ENCODE results near the gene MYLK2. TPM values are rescaled to one million over a fixed set of nuclear protein-coding genes. Genes with fewer than 3 reads are reported as not detected.

The MYLK2 gene
- under 1 TPM in 1 of 7 donors, not detected in 6; 0.08 TPM for total RNA-seq
- under 1 TPM; 0.20 to 0.35 TPM for polyA plus RNA-seq
- long read RNA-seq, donor 1: 0 reads
- long read RNA-seq, donor 2: 0 reads
- long read RNA-seq, donor 3: 0 reads

GRCh38 chr20:31819083-31819784 is at the start of gene MYLK2:
TSS of gene MYLK2 (plus strand) at chr20:31819356. CDS start at chr20:31819581, 225 bp downstream.
- Histone ChIP-seq H3K9me3 (no peaks in the 10 kb centered on the region), H3K27me3 (no peaks in the 10 kb centered on the region), H3K36me3 (no peaks in the 10 kb centered on the region), H3K27ac (no peak within 1 kb of the TSS), H3K4me3 (no peak within 1 kb of the TSS), H3K4me1 (ENCODE audit: insufficient read depth) (no peaks in the 10 kb centered on the region)
- TF ChIP-seq CTCF (IDR thresholded peaks at IDR 0.05) (no peak), EP300 (IDR thresholded peaks at IDR 0.05) (no peak), POLR2A (IDR thresholded peaks at IDR 0.05) (no peak)
- intact Hi-C loops (cut with DNase I): no loop called here
- no peak for DNase-seq
- WGBS, 3 donors: 50 to 60% (median 52%) methylated on average over 16 of the region's 16 CpGs

GRCh38 chr20:31769681-31770080 is 49.5 kb upstream of the MYLK2 start:
- no peaks in the 10 kb centered on the region for H3K9me3 ChIP-seq
- H3K4me1 ChIP-seq (ENCODE audit: insufficient read depth): peaks cover 4% of the 10 kb centered on the region
- no peak overlapping the region for H3K4me3 ChIP-seq
- no peak for DNase-seq
- WGBS, 3 donors: 49 to 78% (median 65%) methylated on average over 5 of the region's 5 CpGs
- intact Hi-C loops (cut with DNase I): no loop called here
- TF ChIP-seq EP300 (IDR thresholded peaks at IDR 0.05): no peak
- no peak for TF ChIP-seq POLR2A (IDR thresholded peaks at IDR 0.05)
- no peak for TF ChIP-seq CTCF (IDR thresholded peaks at IDR 0.05)
- no peaks in the 10 kb centered on the region for H3K27me3 ChIP-seq
- no peaks in the 10 kb centered on the region for H3K36me3 ChIP-seq
- no peak overlapping the region for H3K27ac ChIP-seq

GRCh38 chr20:31770243-31770642 is 48.9 kb upstream of the MYLK2 start:
- DNase-seq: no peak
- H3K4me1 ChIP-seq (ENCODE audit: insufficient read depth): peaks cover 4% of the 10 kb centered on the region
- no peaks in the 10 kb centered on the region for H3K9me3 ChIP-seq
- H3K27ac ChIP-seq: no peak overlapping the region
- TF ChIP-seq CTCF (IDR thresholded peaks at IDR 0.05) (no peak), EP300 (IDR thresholded peaks at IDR 0.05) (no peak), POLR2A (IDR thresholded peaks at IDR 0.05) (no peak)
- H3K27me3 ChIP-seq: no peaks in the 10 kb centered on the region
- H3K4me3 ChIP-seq: no peak overlapping the region
- no peaks in the 10 kb centered on the region for H3K36me3 ChIP-seq
- intact Hi-C loops (cut with DNase I): no loop called here
- WGBS, 3 donors: 25 to 56% (median 38%) methylated on average over 1 of the region's 1 CpG

DNA sequence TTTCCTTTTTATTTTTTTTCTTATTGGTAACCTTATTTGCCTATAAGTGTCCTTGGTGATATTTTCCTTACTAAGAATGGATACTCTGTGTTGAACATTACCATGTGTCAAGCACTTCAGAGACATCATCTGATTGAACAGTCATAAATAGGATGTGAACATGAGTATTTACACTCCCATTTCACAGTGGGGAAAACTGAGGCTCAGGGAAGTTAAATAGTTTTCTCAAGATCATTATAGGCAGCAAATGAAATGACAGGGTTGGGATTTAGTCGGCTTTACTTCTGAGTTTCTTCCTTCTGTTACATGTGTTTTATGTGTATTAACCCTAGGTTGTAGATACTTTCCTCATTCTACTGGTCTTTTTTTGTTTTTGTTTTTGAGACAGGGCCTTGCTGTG is 44.7 kb upstream of the MYLK2 start:
- 92 to 94% (median 93%) methylated on average over 1 of the region's 1 CpG for WGBS, 3 donors
- Histone ChIP-seq H3K4me1 (ENCODE audit: insufficient read depth) (peaks cover 4% of the 10 kb centered on the region), H3K9me3 (no peaks in the 10 kb centered on the region), H3K27me3 (no peaks in the 10 kb centered on the region), H3K27ac (no peak overlapping the region), H3K4me3 (no peak overlapping the region), H3K36me3 (no peaks in the 10 kb centered on the region)
- no peak for DNase-seq
- no peak for TF ChIP-seq POLR2A (IDR thresholded peaks at IDR 0.05)
- TF ChIP-seq EP300 (IDR thresholded peaks at IDR 0.05): no peak
- TF ChIP-seq CTCF (IDR thresholded peaks at IDR 0.05): no peak
- intact Hi-C loops (cut with DNase I): no loop called here
